Measurements from ENCODE around the gene MTHFSD.

Gene MTHFSD

DNA sequence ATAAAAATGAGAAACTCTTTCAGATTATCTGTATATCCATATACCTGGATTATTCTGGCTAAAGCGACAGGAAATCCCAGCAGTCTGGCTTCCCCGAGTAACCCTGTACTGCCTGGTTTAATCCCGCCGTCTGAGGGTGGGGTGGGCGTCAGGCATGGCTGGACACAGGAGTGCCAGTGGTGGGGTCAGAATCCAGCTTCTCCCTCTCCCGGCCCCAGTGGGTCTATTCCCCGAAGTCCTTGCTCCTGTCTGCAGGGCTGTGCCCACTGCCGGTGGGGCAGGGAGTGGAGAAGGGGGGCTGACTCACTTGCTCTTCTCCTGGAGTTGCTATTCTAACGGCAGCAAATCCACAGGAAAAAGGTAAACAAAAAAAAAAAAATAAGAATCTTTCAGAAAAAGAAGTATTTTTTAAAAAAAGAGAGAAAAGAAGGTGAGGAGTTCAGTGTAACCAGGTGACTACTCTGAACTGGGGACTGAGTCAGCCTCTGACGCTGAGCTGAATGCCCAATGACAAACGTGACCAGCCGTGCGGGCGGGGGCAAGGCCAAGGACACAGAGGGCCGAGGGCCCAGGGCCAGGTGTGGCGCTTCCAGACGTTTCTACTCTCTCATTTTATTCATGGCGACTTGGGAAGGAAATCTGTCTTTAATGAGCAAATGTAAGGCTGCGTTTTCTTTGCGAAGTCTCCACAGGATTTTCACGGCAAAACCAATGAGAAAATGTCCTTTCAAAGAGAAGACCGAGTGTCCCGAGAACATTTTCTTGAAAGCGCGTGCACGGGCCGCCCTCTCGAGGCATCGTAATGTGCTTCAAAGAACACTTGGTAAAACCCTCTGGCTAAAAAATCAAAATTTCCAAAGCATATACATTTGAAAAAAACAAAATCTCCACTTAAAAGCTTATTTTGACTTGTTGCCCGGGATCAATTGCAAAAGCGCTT lies 24.5 kb downstream of the MTHFSD start:
- no peak for DNase-seq (ENCODE audit: low read depth)

DNA sequence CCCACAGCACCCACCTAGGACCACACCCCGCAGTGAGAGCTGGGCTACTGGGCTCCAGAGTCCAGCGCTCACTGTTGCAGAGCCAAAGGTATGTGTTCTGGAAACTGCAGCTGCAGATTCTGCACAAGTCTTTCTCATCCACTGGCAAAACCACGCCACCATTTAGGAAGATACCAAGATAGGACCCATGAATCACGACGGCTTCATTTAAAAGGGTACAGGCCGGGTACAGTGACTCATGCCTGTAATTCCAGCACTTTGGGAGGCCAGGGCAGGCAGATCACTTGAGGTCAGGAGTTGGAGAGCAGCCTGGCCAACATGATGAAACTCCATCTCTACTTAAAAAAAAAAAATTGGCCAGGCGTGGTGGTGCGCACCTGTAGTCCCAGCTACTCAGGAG lies 25.9 kb downstream of the MTHFSD start:
- DNase-seq (ENCODE audit: low read depth) = no peak

- DNase-seq (ENCODE audit: low read depth) = no peak
These were observed 26.7 kb downstream of the MTHFSD start for GRCh38 chr16:86528061-86528929.

GRCh38 chr16:86527366-86527765 lies 27.7 kb downstream of the MTHFSD start:
- DNase-seq (ENCODE audit: low read depth) = no peak

- no peak for DNase-seq (ENCODE audit: low read depth)
These were observed 29.3 kb downstream of the MTHFSD start for GRCh38 chr16:86525696-86526095.

- DNase-seq (ENCODE audit: low read depth) = no peak
These were observed 31.0 kb downstream of the MTHFSD start for GRCh38 chr16:86524029-86524428.

GRCh38 chr16:86523166-86523740 lies 31.8 kb downstream of the MTHFSD start:
- DNase-seq (ENCODE audit: low read depth) = no peak

DNA sequence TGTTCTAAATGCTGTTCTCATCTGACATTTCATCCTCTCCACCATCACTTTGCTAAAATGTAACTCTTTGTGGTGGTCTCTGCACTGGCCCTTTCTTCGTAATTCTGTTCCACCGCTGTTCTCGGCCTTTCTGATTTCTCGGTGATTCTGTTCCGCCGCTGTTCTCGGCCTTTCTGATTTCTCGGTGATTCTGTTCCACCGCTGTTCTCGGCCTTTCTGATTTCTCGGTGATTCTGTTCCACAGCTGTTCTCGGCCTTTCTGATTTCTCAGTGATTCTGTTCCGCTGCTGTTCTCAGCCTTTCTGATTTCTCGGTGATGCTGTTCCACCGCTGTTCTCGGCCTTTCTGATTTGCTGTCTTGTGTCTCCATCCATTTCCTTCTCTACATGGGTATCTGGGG lies 32.4 kb downstream of the MTHFSD start:
- no peak for DNase-seq (ENCODE audit: low read depth)

- DNase-seq (ENCODE audit: low read depth) = no peak
These were observed 33.5 kb downstream of the MTHFSD start for GRCh38 chr16:86521236-86522197.

GRCh38 chr16:86520317-86521210 lies 34.5 kb downstream of the MTHFSD start:
- DNase-seq (ENCODE audit: low read depth) = no peak

GRCh38 chr16:86519649-86520316 lies 35.3 kb downstream of the MTHFSD start:
- DNase-seq (ENCODE audit: low read depth) = peak; percentile 23

DNA sequence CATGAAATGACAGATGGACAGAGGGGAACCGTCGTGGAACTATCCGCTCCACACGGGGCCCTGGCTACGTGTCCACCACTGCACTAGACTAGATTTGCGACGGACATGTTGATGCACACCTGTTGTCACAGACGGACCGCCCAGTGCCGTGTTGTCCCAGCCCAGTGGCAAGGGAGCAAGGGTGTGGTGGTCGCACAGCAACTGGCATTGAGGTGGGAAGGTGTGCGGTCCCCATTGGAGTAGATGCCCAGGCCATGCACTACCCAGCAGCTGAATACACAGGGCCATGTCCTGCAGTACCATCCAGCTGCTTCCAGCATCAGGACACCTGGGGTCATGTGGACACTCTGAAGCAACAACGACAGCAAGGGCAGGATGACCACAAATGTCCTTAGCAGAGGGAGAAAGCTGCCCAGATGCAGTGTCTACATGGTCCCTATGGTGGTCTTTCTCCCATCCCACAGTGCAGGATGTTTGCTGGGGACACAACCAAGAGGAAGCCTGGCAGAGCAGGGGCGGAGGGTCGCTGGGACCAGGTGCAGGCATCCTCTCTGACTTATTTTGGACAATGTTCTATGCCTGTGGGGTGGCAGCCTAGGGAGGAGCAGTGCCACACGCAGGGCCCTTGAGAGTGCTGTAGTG lies 35.9 kb downstream of the MTHFSD start:
- no peak for DNase-seq (ENCODE audit: low read depth)

DNA sequence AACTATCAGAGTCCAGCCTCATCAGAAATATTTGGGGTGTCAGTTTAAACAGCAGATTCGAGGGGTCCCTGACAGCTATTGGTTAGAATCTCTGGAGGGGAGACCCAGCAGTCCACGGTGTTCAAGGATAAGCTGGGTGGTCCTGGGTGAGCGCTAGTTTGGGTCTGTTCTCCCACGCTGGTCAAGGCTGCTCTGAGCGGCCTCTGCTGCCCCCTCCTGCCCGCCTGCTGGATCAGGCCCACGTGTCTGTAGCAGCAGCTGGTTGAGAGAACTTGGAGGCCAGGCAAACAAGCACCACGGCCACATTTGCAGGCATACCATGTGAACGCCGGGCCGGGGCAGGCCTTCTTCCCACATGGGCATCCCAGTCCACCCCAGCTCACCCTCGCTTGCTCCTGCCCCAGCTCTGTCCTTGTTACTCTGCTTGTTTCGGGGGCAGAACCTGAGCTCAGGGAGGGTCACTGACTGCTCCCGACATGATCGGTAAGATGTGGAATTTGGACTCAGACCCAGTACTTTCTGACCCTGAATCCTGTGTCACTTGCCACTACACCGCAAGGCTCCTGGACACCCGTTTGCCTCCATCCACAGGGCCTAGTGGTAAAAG lies 37.3 kb downstream of the MTHFSD start:
- no peak for DNase-seq (ENCODE audit: low read depth)

DNA sequence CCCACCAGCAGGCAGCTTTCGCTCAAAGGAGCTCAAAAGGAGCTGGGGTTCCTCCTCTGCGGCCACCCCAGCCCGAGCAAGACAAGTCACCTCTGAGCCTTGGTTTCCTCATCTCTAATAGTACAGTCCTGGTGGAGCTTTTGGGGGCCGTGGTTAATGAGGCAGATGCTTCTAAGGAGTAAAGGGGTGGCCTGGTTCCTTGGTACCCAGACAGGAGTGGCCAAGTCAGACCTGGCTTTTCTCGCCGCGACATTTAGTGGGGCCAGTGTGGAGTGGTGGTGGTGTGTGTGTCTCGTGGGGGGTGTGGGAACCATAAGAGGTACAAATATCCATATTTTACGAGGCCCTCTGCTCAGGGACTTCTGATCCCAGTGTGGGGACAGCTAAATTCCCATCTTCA lies 38.0 kb downstream of the MTHFSD start:
- DNase-seq (ENCODE audit: low read depth) = no peak

- no peak for DNase-seq (ENCODE audit: low read depth)
These were observed 38.4 kb downstream of the MTHFSD start for GRCh38 chr16:86516623-86517003.

DNA sequence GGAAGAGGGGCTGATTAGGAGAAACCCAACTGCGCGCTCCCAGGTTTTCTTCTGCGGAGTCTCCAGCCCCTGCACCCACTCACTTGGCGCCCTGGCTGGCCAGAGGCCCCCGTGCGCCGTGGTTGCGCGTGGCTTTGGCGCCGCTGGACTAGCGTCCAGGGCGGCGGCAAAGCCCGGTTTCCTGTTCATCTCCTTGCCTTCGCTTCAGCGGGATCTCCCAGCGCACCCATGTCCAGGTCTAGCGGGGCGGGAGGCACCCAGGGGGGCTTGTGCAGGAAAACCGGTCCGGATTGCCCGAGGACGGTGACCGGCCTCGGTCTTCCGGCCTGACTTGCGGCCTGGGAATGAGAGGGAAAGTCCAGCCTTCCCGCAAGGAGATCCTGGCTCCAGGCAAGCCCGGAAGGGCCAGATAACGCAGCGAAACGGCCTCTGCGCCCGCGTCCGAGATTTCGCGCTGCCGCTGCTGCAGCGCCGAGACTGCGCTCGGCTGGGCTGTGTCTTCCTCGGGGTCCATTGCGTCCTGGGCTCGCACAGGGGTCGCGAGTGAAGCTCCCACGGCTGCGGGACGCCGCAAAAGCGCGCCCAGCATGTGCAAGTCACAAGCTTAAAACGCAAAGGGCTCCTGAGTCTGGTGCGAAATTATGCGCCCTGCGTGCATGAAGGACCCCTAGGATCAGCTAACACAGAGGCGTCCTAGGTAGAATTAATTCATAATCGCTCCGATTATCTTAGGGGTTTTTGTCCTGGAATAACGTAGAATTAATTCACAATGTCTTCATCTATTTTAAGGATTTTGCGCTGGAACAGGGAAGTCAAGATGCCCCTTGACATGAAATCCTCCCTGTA lies 39.0 kb downstream of the MTHFSD start:
- no peak for DNase-seq (ENCODE audit: low read depth)

GRCh38 chr16:86515413-86515776 lies 39.6 kb downstream of the MTHFSD start:
- DNase-seq (ENCODE audit: low read depth) = no peak

Data from HS-27A (cell line).